ENCODE measurements around the gene TINCR.

Gene TINCR

GRCh38 chr19:5567360-5567969 is at the start of gene TINCR:
Gene TINCR, minus strand, starts transcription at chr19:5567953.
- TF ChIP-seq, protein P1, sequence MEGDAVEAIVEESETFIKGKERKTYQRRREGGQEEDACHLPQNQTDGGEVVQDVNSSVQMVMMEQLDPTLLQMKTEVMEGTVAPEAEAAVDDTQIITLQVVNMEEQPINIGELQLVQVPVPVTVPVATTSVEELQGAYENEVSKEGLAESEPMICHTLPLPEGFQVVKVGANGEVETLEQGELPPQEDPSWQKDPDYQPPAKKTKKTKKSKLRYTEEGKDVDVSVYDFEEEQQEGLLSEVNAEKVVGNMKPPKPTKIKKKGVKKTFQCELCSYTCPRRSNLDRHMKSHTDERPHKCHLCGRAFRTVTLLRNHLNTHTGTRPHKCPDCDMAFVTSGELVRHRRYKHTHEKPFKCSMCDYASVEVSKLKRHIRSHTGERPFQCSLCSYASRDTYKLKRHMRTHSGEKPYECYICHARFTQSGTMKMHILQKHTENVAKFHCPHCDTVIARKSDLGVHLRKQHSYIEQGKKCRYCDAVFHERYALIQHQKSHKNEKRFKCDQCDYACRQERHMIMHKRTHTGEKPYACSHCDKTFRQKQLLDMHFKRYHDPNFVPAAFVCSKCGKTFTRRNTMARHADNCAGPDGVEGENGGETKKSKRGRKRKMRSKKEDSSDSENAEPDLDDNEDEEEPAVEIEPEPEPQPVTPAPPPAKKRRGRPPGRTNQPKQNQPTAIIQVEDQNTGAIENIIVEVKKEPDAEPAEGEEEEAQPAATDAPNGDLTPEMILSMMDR (IDR thresholded peaks at IDR 0.05) = no peak

- TF ChIP-seq, protein P1 (IDR thresholded peaks at IDR 0.05) = no peak
These were observed 49.3 kb upstream of the TINCR start for GRCh38 chr19:5617080-5617479.

DNA sequence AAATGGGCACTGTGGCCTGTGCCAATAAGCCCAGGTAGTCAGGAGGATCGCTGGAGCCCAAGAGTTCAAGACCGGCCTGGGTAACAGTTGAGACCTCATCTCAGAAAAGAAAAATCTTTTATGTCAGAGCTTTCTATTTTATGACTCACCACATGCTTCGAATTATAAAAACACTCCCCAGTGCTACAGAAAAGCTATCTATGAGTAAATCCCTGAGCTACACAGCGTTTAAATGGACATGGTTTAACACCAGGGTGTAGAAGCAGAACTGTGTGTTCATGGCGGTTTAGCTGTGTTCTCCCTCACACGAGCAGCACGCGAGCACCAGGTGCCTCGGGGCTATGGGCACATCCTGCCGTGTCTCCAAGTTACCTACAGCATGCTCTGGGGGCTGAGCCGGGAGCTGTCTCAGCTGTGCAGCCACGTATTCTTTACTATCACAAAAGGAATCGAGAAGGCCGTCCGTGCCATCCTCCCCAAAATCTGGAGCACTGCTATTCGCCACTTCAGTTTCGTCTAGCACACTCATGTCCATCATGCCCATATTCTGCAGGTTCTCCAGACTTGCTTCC is 48.1 kb upstream of the TINCR start:
- TF ChIP-seq, protein P1 (IDR thresholded peaks at IDR 0.05) = no peak

DNA sequence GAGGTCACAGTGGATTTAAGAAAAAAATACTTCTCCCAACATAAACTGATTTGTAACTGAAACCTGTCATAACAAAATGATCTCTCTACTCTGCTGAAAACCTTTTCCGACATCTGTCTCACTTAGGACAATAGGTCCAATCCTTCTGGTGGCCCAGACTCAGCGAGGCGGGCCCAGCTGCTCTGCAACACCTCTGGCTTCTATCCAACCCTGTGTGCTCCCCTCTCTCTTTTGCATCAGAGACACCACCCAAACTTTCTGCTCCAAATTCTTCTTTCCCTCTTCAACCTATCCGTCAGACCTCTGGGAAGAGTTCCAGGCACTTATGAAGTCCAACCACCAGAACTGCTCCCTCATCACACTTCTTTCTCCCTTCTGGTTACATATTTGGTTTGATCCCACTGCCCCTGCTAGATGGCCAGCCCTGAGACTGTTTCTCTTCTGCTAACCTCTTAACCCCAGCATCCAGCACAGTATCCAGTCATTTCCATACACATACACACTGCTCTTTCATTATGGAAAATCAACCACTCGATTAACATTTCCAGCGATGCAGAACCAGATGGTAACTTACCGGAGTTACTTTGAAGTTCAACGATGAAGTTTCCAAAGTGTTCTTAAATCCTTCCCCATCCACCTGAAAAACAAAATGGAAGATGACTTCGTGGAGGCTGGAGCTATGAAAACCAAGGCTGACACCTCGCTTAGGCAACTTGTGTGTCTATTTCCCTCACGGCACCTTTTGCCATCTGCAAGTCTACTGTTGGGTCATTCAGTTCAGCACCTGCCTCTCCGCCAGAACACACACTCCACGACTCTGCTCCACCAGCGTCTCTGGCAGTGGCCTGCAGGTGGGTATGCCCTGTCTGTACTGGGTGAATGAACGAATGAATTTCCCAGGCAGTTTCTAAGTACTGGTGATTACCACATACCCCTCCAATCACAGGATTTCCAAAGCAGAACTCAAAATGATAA is 45.4 kb upstream of the TINCR start:
- TF ChIP-seq, protein P1 (IDR thresholded peaks at IDR 0.05) = no peak

DNA sequence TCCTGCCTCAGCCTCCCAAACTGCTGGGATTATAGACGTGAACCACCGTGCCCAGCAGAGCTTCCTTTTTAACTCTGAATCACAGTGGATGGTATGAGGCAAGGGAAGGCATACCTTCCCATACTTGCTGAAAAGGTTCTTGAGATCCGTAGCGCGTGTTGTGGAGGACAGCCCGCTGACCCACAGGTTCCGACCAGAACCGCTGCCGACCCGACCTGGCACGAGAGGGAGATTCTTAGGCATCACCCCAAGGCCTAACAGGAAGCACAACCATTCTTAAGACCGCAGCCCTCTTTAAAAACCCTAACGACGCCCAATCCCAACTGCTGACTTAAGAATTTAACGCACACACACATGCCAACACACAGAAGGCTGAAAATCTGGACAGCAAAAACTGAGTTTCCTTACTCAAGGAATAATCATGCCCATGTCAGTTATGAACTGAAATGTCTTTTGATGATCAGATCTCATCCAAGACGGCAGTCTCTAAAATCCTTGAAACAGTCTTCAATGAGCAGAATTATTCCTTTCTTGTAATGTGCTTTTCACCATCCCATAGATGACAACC is 42.2 kb upstream of the TINCR start:
- TF ChIP-seq, protein P1 (IDR thresholded peaks at IDR 0.05) = no peak

DNA sequence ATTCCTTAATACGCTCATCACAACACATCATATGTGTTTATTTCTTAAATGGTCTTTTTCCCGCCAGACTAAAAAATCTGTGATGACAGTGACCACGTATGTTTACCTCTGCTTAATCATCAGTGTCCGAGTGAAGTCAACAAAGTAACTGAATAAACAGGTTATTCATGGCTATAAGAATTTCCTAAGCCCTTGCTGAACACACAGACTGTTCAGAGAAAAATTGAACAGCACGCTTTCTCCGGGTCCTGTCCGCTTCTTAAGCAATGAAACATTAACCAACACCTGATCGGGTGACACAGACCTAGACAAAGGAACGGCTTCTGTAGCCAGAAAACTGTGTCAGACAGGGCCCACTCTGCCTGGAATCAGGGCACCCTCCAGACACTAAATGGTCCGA is 40.5 kb upstream of the TINCR start:
- TF ChIP-seq, protein P1 (IDR thresholded peaks at IDR 0.05) = no peak
